Testis (tissue), 2 donors: ENCODE results near the gene BCCIP.

ENCODE experiments used
- POLR2A ChIP-seq: fragments of 450-650 bp; IDR thresholded peaks from one replicate; pipeline ENCODE4 v1.6.1; 2017; ENCODE audit warnings: antibody characterized with exemption, mild to moderate bottlenecking, moderate library complexity
- TF ChIP-seq, protein P1 (sequence below), 3 experiments: fragments of 450-650 bp in 2 of 3; fragments of 200-600 bp in 1 of 3; sonication (generic) in 1 of 3; IDR thresholded peaks; one replicate each; pipeline ENCODE4 v1.5.1; 2016 to 2019; ENCODE audit warnings: antibody characterized with exemption in 3 of 3, mild to moderate bottlenecking in 2 of 3, moderate library complexity in 1 of 3

GRCh38 chr10:125844751-125845221, 21.4 kb downstream of the BCCIP start:
- TF ChIP-seq, protein P1, sequence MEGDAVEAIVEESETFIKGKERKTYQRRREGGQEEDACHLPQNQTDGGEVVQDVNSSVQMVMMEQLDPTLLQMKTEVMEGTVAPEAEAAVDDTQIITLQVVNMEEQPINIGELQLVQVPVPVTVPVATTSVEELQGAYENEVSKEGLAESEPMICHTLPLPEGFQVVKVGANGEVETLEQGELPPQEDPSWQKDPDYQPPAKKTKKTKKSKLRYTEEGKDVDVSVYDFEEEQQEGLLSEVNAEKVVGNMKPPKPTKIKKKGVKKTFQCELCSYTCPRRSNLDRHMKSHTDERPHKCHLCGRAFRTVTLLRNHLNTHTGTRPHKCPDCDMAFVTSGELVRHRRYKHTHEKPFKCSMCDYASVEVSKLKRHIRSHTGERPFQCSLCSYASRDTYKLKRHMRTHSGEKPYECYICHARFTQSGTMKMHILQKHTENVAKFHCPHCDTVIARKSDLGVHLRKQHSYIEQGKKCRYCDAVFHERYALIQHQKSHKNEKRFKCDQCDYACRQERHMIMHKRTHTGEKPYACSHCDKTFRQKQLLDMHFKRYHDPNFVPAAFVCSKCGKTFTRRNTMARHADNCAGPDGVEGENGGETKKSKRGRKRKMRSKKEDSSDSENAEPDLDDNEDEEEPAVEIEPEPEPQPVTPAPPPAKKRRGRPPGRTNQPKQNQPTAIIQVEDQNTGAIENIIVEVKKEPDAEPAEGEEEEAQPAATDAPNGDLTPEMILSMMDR (IDR thresholded peaks at IDR 0.05): no peak
- no peak for TF ChIP-seq POLR2A
